Measurements from ENCODE around the gene SCARF2.

- TF ChIP-seq CTCF (IDR thresholded peaks at IDR 0.05; ENCODE audit: low read depth, low read length), result no peak
- TF ChIP-seq EZH2phosphoT487 (IDR thresholded peaks at IDR 0.05; ENCODE audit: low read depth), result no peak
Observed at GRCh38 chr22:20399866-20400605, 37.6 kb downstream of the SCARF2 start.

All from OCI-LY3 (cell line).